Measurements from ENCODE around the gene DUSP10.

GRCh38 chr1:221675880-221676800 is 65.7 kb downstream of the DUSP10 start:
- no peak for TF ChIP-seq CTCF (conservative IDR thresholded peaks at IDR 0.05; ENCODE audit: low read length)
- TF ChIP-seq EZH2phosphoT487 (IDR thresholded peaks at IDR 0.05; ENCODE audit: borderline replicate concordance): no peak
